Inferior parietal cortex (tissue), 1 donor: ENCODE data around the gene FOXG1.

Experiments
- DNase-seq: peaks from one replicate; pipeline ENCODE4 v3.0.0-alpha.2; 2016; ENCODE audit errors: extremely low spot score

Gene FOXG1

GRCh38 chr14:28774764-28775735 is 8.5 kb downstream of the FOXG1 start:
- DNase-seq: peak; percentile 56

- DNase-seq: peak; percentile 63
Measured at GRCh38 chr14:28776482-28777266, 10.1 kb downstream of the FOXG1 start.

GRCh38 chr14:28777471-28778137 is 11.0 kb downstream of the FOXG1 start:
- DNase-seq: peak; percentile 45

- DNase-seq: peak; percentile 31
Measured at GRCh38 chr14:28778138-28779117, 11.8 kb downstream of the FOXG1 start.

GRCh38 chr14:28779456-28779855 is 12.9 kb downstream of the FOXG1 start:
- peak; percentile 26 for DNase-seq

GRCh38 chr14:28780843-28781820 is 14.5 kb downstream of the FOXG1 start:
- DNase-seq: peak; percentile 58

- peak; percentile 25 for DNase-seq
Measured at GRCh38 chr14:28782301-28782700, 15.7 kb downstream of the FOXG1 start.

- DNase-seq: peak; percentile 49
Measured at GRCh38 chr14:28783664-28784063, 17.1 kb downstream of the FOXG1 start.

- DNase-seq: peak; percentile 55
Measured at GRCh38 chr14:28784096-28785048, 17.8 kb downstream of the FOXG1 start.

- peak; percentile 58 for DNase-seq
Measured at GRCh38 chr14:28785096-28785952, 18.7 kb downstream of the FOXG1 start.

- DNase-seq: no peak
Measured at GRCh38 chr14:28807518-28807917, 40.9 kb downstream of the FOXG1 start.

- DNase-seq: no peak
Measured at GRCh38 chr14:28813810-28814209, 47.2 kb downstream of the FOXG1 start.
